ENCODE measurements around the gene NOS3.
A peak's percentile ranks its signal among the peaks of the same experiment; 100 is the strongest.

The NOS3 gene

GRCh38 chr7:151012031-151012692, 21.3 kb downstream of the NOS3 start:
- TF ChIP-seq, protein P1, sequence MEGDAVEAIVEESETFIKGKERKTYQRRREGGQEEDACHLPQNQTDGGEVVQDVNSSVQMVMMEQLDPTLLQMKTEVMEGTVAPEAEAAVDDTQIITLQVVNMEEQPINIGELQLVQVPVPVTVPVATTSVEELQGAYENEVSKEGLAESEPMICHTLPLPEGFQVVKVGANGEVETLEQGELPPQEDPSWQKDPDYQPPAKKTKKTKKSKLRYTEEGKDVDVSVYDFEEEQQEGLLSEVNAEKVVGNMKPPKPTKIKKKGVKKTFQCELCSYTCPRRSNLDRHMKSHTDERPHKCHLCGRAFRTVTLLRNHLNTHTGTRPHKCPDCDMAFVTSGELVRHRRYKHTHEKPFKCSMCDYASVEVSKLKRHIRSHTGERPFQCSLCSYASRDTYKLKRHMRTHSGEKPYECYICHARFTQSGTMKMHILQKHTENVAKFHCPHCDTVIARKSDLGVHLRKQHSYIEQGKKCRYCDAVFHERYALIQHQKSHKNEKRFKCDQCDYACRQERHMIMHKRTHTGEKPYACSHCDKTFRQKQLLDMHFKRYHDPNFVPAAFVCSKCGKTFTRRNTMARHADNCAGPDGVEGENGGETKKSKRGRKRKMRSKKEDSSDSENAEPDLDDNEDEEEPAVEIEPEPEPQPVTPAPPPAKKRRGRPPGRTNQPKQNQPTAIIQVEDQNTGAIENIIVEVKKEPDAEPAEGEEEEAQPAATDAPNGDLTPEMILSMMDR (IDR thresholded peaks at IDR 0.05; ENCODE audit: insufficient read depth, low read depth, low read length, missing control alignments) = no peak
- DNase-seq (ENCODE audit: low read depth) = no peak
- no peak overlapping the region for H3K4me3 ChIP-seq (ENCODE audit: low read depth, low read length)

DNA sequence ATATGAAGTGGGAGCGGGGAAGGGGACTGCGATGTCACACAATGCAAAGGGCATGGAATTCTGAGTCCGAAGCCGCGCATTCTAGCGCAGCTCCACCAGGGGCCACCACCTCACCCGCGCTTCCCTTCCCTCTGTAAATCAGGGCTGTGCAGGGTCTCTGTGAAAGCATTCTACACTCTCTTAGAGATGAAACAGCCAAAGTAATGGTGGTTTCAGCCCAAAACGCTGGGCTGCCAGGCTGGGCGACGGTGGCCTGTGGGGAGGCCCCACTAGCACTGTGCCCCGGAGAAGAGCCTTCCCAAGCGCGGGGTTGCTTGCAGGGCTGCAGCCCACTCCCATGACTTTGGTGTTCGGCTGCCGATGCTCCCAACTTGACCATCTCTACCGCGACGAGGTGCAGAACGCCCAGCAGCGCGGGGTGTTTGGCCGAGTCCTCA, 22.1 kb downstream of the NOS3 start:
- TF ChIP-seq, protein P1 (IDR thresholded peaks at IDR 0.05; ENCODE audit: insufficient read depth, low read depth, low read length, missing control alignments) = peak; percentile 35
- no peak overlapping the region for H3K4me3 ChIP-seq (ENCODE audit: low read depth, low read length)
- no peak for DNase-seq (ENCODE audit: low read depth)

DNA sequence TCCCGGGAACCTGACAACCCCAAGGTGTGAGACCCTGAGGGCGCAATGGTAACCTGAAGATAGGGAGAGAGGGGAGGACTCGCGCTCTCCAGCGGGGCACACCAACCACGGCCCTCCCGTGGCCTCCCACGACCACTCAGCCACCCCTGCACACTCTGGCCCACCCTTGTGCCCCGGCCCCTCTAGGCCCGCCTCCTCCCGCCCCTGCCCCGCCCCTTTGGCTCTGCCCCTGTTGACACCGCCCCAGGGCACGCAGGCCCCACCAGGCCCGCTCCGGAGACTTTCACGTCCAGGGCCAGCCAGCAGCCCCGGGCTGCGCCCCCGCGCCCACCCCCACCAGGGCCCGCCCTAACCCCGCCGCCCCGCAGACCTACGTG, 22.5 kb downstream of the NOS3 start:
- TF ChIP-seq, protein P1 (IDR thresholded peaks at IDR 0.05; ENCODE audit: insufficient read depth, low read depth, low read length, missing control alignments) = no peak
- no peak overlapping the region for H3K4me3 ChIP-seq (ENCODE audit: low read depth, low read length)
- DNase-seq (ENCODE audit: low read depth) = no peak

DNA sequence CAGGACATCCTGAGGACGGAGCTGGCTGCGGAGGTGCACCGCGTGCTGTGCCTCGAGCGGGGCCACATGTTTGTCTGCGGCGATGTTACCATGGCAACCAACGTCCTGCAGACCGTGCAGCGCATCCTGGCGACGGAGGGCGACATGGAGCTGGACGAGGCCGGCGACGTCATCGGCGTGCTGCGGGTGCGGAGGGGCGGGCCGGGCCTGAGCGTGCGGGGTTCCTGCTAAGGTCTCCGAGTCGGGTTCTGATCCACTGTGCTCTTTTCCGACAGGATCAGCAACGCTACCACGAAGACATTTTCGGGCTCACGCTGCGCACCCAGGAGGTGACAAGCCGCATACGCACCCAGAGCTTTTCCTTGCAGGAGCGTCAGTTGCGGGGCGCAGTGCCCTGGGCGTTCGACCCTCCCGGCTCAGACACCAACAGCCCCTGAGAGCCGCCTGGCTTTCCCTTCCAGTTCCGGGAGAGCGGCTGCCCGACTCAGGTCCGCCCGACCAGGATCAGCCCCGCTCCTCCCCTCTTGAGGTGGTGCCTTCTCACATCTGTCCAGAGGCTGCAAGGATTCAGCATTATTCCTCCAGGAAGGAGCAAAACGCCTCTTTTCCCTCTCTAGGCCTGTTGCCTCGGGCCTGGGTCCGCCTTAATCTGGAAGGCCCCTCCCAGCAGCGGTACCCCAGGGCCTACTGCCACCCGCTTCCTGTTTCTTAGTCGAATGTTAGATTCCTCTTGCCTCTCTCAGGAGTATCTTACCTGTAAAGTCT, 23.1 kb downstream of the NOS3 start:
- H3K4me3 ChIP-seq (ENCODE audit: low read depth, low read length) = peak overlapping the region; percentile 12
- peak; percentile 84 for DNase-seq (ENCODE audit: low read depth)
- TF ChIP-seq, protein P1 (IDR thresholded peaks at IDR 0.05; ENCODE audit: insufficient read depth, low read depth, low read length, missing control alignments) = no peak

DNA sequence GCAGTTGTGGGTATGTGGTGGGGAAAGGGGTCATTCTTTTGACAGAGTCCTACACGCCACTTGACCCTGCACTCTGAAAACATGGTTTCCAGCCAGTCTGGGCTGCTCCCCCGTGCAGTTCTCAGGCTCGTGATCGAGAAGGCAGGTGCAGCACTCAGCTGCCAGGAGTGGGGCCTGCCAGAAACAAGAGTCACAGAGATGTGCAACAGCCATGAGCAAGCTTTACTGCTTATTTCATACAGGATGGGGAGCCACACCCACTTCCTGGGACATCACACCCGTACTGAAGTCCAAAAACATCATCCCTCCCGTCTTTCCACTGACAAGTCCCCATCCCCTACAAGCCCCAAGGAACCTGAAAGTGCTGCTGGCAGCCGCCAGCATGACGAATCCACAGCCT, 24.1 kb downstream of the NOS3 start:
- TF ChIP-seq, protein P1 (IDR thresholded peaks at IDR 0.05; ENCODE audit: insufficient read depth, low read depth, low read length, missing control alignments) = no peak
- DNase-seq (ENCODE audit: low read depth) = peak; percentile 26
- H3K4me3 ChIP-seq (ENCODE audit: low read depth, low read length) = no peak overlapping the region

DNA sequence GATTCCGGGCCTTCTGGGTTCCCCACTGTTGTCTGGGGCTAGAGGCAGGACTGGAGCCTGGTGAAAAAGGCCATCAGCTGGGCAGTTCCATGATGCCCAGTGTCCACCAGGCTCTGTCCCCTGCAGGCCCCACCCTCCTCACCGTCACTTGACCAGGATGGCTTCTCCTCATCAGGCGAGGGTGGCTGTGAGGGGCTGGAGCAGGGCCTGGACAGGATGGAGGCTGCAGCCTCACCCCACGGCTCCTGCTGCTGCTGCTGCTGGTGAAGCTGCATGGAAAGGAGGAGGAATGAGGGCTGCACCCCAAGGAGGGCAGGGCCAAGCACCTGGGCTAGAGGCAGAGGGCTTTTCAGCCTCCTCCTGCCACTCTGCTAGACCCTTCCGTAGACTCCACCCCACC, 25.1 kb downstream of the NOS3 start:
- TF ChIP-seq, protein P1 (IDR thresholded peaks at IDR 0.05; ENCODE audit: insufficient read depth, low read depth, low read length, missing control alignments) = no peak
- no peak overlapping the region for H3K4me3 ChIP-seq (ENCODE audit: low read depth, low read length)
- DNase-seq (ENCODE audit: low read depth) = no peak

Measured in GM12865 (cell line).